Panc1 (cell line): ENCODE measurements around the gene FLYWCH2.

Source experiments
- CTCF ChIP-seq: fragments of 450-650 bp; IDR thresholded peaks from 2 replicates; pipeline ENCODE4 v1.5.1; 2017; ENCODE audit warnings: mild to moderate bottlenecking
- POLR2AphosphoS5 ChIP-seq: IDR thresholded peaks from 2 replicates; pipeline ENCODE4 v1.6.1; 2012; ENCODE audit warnings: mild to moderate bottlenecking, low read depth, low read length, moderate library complexity
- REST ChIP-seq, 2 experiments: IDR thresholded peaks; 2 replicates each; pipeline ENCODE4 v1.6.1; 2011 to 2012; ENCODE audit warnings: low read depth in 2 of 2, control low read depth in 1 of 2, low read length in 1 of 2, mild to moderate bottlenecking in 1 of 2, moderate library complexity in 1 of 2; ENCODE audit not compliant: insufficient read depth in 1 of 2

GRCh38 chr16:2852731-2853507, 30.1 kb upstream of the FLYWCH2 start:
- TF ChIP-seq REST (IDR thresholded peaks at IDR 0.05; ENCODE audit: insufficient read depth in 1 of 2, low read depth in 2 of 2, low read length in 1 of 2) (no peak), POLR2AphosphoS5 (no peak), CTCF (no peak)
